Keratinocyte (primary cell): ENCODE measurements around the gene SPRED1. TPM values are rescaled to one million over a fixed set of nuclear protein-coding genes. Genes with fewer than 3 reads are reported as not detected.

Source experiments
- DNase-seq: peaks from one replicate; pipeline ENCODE4 v3.0.0-alpha.2; 2011; ENCODE audit warnings: low read depth, missing footprints, low spot score
- FAIRE-seq: peaks from 2 replicates; lab custom pipeline; 2011; peaks lifted over from hg19 to GRCh38; lab: Jason Lieb, UNC
- H2AFZ ChIP-seq: 2 replicates; pipeline ENCODE4 v1.6.0; 2012; ENCODE audit warnings: low read length, control low read depth, inconsistent platforms; ENCODE audit not compliant: control insufficient read depth
- H3K27ac ChIP-seq: 2 replicates; pipeline ENCODE4 v1.5.1; 2011; ENCODE audit warnings: low read length; ENCODE audit not compliant: control insufficient read depth, insufficient read depth
- H3K27me3 ChIP-seq: 3 replicates; pipeline ENCODE4 v1.6.0; 2011; ENCODE audit warnings: low read length; ENCODE audit not compliant: control insufficient read depth, insufficient read depth; ENCODE audit errors: extremely low read depth
- H3K36me3 ChIP-seq, 2 experiments: 2 replicates in 1 of 2; 3 replicates in 1 of 2; pipeline ENCODE4 v1.5.1; 2011; ENCODE audit warnings: low read length in 2 of 2, mild to moderate bottlenecking in 1 of 2; ENCODE audit not compliant: control insufficient read depth in 2 of 2, insufficient read depth in 2 of 2; ENCODE audit errors: extremely low read depth in 1 of 2
- H3K4me1 ChIP-seq: 3 replicates; pipeline ENCODE4 v1.5.1; 2011; ENCODE audit warnings: low read length; ENCODE audit not compliant: control insufficient read depth, insufficient read depth; ENCODE audit errors: extremely low read depth
- H3K4me2 ChIP-seq: 3 replicates; pipeline ENCODE4 v1.6.0; 2011; ENCODE audit warnings: low read depth, low read length; ENCODE audit not compliant: control insufficient read depth, insufficient read depth; ENCODE audit errors: extremely low read depth
- H3K4me3 ChIP-seq, 3 experiments: fragments of 200-600 bp in 1 of 3; sonication (generic) in 1 of 3; 2 replicates in 2 of 3; 3 replicates in 1 of 3; pipeline ENCODE4 v1.5.1; 2011 to 2016; ENCODE audit warnings: low read length in 3 of 3, mild to moderate bottlenecking in 3 of 3, control low read depth in 2 of 3, inconsistent platforms in 1 of 3, low read depth in 1 of 3, mixed read lengths in 1 of 3, mixed run types in 1 of 3, moderate library complexity in 1 of 3; ENCODE audit not compliant: control insufficient read depth in 2 of 3, insufficient read depth in 2 of 3; ENCODE audit errors: extremely low read depth in 1 of 3
- H3K79me2 ChIP-seq: 2 replicates; pipeline ENCODE4 v1.6.0; 2012; ENCODE audit warnings: low read length; ENCODE audit not compliant: control insufficient read depth, insufficient read depth
- H3K9ac ChIP-seq: 3 replicates; pipeline ENCODE4 v1.6.0; 2011; ENCODE audit warnings: low read length; ENCODE audit not compliant: control insufficient read depth, insufficient read depth; ENCODE audit errors: extremely low read depth
- H3K9me1 ChIP-seq: 3 replicates; pipeline ENCODE4 v1.6.0; 2011; ENCODE audit warnings: low read length; ENCODE audit not compliant: control insufficient read depth, insufficient read depth; ENCODE audit errors: extremely low read depth
- H3K9me3 ChIP-seq: 2 replicates; pipeline ENCODE4 v1.5.1; 2012; ENCODE audit warnings: low read depth, low read length; ENCODE audit not compliant: control insufficient read depth
- H4K20me1 ChIP-seq: 3 replicates; pipeline ENCODE4 v1.6.0; 2011; ENCODE audit warnings: low read length; ENCODE audit not compliant: control insufficient read depth, insufficient read depth; ENCODE audit errors: extremely low read depth
- CTCF ChIP-seq, 3 experiments: IDR thresholded peaks in 1 of 3; conservative IDR thresholded peaks in 1 of 3; optimal IDR thresholded peaks in 1 of 3; 2 replicates in 2 of 3; 3 replicates in 1 of 3; pipeline versions ENCODE3 to v1.5.1; 2011; ENCODE audit warnings: low read length in 3 of 3, mild to moderate bottlenecking in 3 of 3, moderate library complexity in 2 of 3, control low read depth in 1 of 3, inconsistent platforms in 1 of 3; ENCODE audit not compliant: insufficient read depth in 2 of 3; ENCODE audit errors: extremely low read depth in 1 of 3
- EZH2 ChIP-seq: IDR thresholded peaks from one replicate; pipeline ENCODE4 v1.6.1; 2012; ENCODE audit warnings: inconsistent platforms, mild to moderate bottlenecking, low read length, moderate library complexity
- dilution Hi-C: fragments of 300-500 bp; cut with MboI; formaldehyde crosslinking; loops from one replicate; pipeline ENCODE4 v1.7.0; 2020; ENCODE audit warnings: low sequenced_read_pairs; ENCODE audit not compliant: extremely low pct_ligation_motif_present
- polyA plus RNA-seq, 5 experiments: library from polyadenylated mRNA; depleted of rRNA in 3 of 5; stranded (reverse) in 3 of 5; stranded (forward) in 1 of 5; unstranded in 1 of 5; fragments of >200 nt; gene quantifications; 1 replicate in 1 of 5; 2 replicates in 3 of 5; 3 replicates in 1 of 5; pipeline versions ENCODE4 v1.2.1 to v1.2.3, GENCODE V29; 2011 to 2012; ENCODE audit warnings: missing spikeins in 2 of 5, low read depth in 1 of 5, low replicate concordance in 1 of 5

SPRED1 gene
- polyA plus RNA-seq, 1 donor (not counting 4 experiments of a cell fraction or from before 2014, with no cell fraction given): 11.5 TPM

GRCh38 chr15:38281031-38281430, 28.4 kb downstream of the SPRED1 start:
- H3K36me3 ChIP-seq: no peaks in the 10 kb centered on the region
- H3K27ac ChIP-seq: no peak overlapping the region
- H3K4me1 ChIP-seq: no peaks in the 10 kb centered on the region
- TF ChIP-seq CTCF (optimal IDR thresholded peaks at IDR 0.05 in 1 of 3, IDR thresholded peaks at IDR 0.05 in 1 of 3, conservative IDR thresholded peaks at IDR 0.05 in 1 of 3; ENCODE audit: extremely low read depth in 1 of 3, insufficient read depth in 2 of 3, low read length in 3 of 3): no peak
- no peak for TF ChIP-seq EZH2
- no peak overlapping the region for H3K4me3 ChIP-seq
- no peak overlapping the region for H2AFZ ChIP-seq
- DNase-seq (no peak), FAIRE-seq (no peak)
- H3K79me2 ChIP-seq: peaks cover 92% of the 10 kb centered on the region
- no peak overlapping the region for H3K4me2 ChIP-seq
- H4K20me1 ChIP-seq: no peaks in the 10 kb centered on the region
- dilution Hi-C loops: no loop called here
- H3K9ac ChIP-seq: no peak overlapping the region
- no peaks in the 10 kb centered on the region for H3K27me3 ChIP-seq
- H3K9me1 ChIP-seq: no peaks in the 10 kb centered on the region
- no peaks in the 10 kb centered on the region for H3K9me3 ChIP-seq

GRCh38 chr15:38283010-38283409, 30.4 kb downstream of the SPRED1 start:
- dilution Hi-C loops: no loop called here
- H4K20me1 ChIP-seq: no peaks in the 10 kb centered on the region

More at GRCh38 chr15:38283010-38283409, 30.4 kb downstream of the SPRED1 start:
- no peaks in the 10 kb centered on the region for H3K36me3 ChIP-seq
- no peaks in the 10 kb centered on the region for H3K9me3 ChIP-seq
- no peak overlapping the region for H2AFZ ChIP-seq
- no peak overlapping the region for H3K4me3 ChIP-seq
- no peak overlapping the region for H3K27ac ChIP-seq
- H3K27me3 ChIP-seq: no peaks in the 10 kb centered on the region
- H3K4me1 ChIP-seq: no peaks in the 10 kb centered on the region
- DNase-seq (no peak), FAIRE-seq (no peak)
- no peaks in the 10 kb centered on the region for H3K9me1 ChIP-seq
- peaks cover 86% of the 10 kb centered on the region for H3K79me2 ChIP-seq
- H3K4me2 ChIP-seq: no peak overlapping the region
- TF ChIP-seq CTCF (optimal IDR thresholded peaks at IDR 0.05 in 1 of 3, IDR thresholded peaks at IDR 0.05 in 1 of 3, conservative IDR thresholded peaks at IDR 0.05 in 1 of 3; ENCODE audit: extremely low read depth in 1 of 3, insufficient read depth in 2 of 3, low read length in 3 of 3): no peak
- TF ChIP-seq EZH2: no peak
- H3K9ac ChIP-seq: no peak overlapping the region
